H4 (cell line): ENCODE results near the gene SAPCD1. TPM values are rescaled to one million over a fixed set of nuclear protein-coding genes. Genes with fewer than 3 reads are reported as not detected.

Experiments used
- DNase-seq: peaks from one replicate; pipeline ENCODE4 v3.0.0-alpha.2; 2015; ENCODE audit warnings: low spot score
- total RNA-seq: library from RNA; depleted of rRNA; stranded (reverse); fragments of >200 nt; shearing (Covaris generic); gene quantifications from 2 replicates; pipeline ENCODE4 v1.2.3, GENCODE V29; 2014; rRNA removed

SAPCD1 gene
- total RNA-seq: 0.21 and 2.8 TPM in 2 replicates

- no peak for DNase-seq
Observed at GRCh38 chr6:31762356-31762755, at the start of gene SAPCD1. TSS of gene SAPCD1 (plus strand) at chr6:31762656. CDS start at chr6:31763055, 399 bp downstream.

- no peak for DNase-seq
Observed at GRCh38 chr6:31713465-31713864, 49.0 kb upstream of the SAPCD1 start.

- no peak for DNase-seq
Observed at GRCh38 chr6:31713991-31714684, 48.3 kb upstream of the SAPCD1 start.

GRCh38 chr6:31715022-31715958 is 47.2 kb upstream of the SAPCD1 start, which contains the start of gene LY6G6D:
TSS of gene LY6G6D (plus strand) at chr6:31715348. CDS start at chr6:31715356, 8 bp downstream.
- DNase-seq: no peak

GRCh38 chr6:31717499-31718222 is 44.8 kb upstream of the SAPCD1 start:
- DNase-seq: no peak

- DNase-seq: no peak
Observed at GRCh38 chr6:31718265-31718664, 44.2 kb upstream of the SAPCD1 start.

- no peak for DNase-seq
Observed at GRCh38 chr6:31719001-31719400, 43.5 kb upstream of the SAPCD1 start.

- DNase-seq: no peak
Observed at GRCh38 chr6:31720196-31720770, 42.2 kb upstream of the SAPCD1 start.

- no peak for DNase-seq
Observed at GRCh38 chr6:31721351-31722020, 41.0 kb upstream of the SAPCD1 start, which contains the start of gene LY6G6C. TSS of gene LY6G6C (minus strand) at chr6:31721746. CDS start at chr6:31721679, 67 bp downstream.

- DNase-seq: no peak
Observed at GRCh38 chr6:31722173-31722572, 40.3 kb upstream of the SAPCD1 start.

- DNase-seq: no peak
Observed at GRCh38 chr6:31723245-31723979, 39.0 kb upstream of the SAPCD1 start, which contains the start of gene MPIG6B. TSS of gene MPIG6B (plus strand) at chr6:31723373. CDS start at chr6:31723384, 11 bp downstream.

GRCh38 chr6:31723980-31724691 is 38.3 kb upstream of the SAPCD1 start:
- no peak for DNase-seq

GRCh38 chr6:31725502-31726350 is 36.7 kb upstream of the SAPCD1 start:
- no peak for DNase-seq

GRCh38 chr6:31727034-31727716 is 35.3 kb upstream of the SAPCD1 start:
- DNase-seq: no peak

- no peak for DNase-seq
Observed at GRCh38 chr6:31727717-31728671, 34.5 kb upstream of the SAPCD1 start.

GRCh38 chr6:31728767-31729514 is 33.5 kb upstream of the SAPCD1 start, which contains the start of gene DDAH2:
TSS of gene DDAH2 (minus strand) at chr6:31729299. CDS start at chr6:31729161, 138 bp downstream.
- no peak for DNase-seq
